PC-9 (cell line): ENCODE measurements around the gene OR2AP1.

Experiments used
- EZH2 ChIP-seq: fragments of 200-600 bp; sonication (generic); IDR thresholded peaks from 2 replicates; pipeline ENCODE4 v1.8.0; 2017; ENCODE audit warnings: antibody characterized with exemption, low read depth
- TF ChIP-seq, protein P1 (sequence below): fragments of 200-600 bp; sonication (generic); conservative IDR thresholded peaks from 2 replicates; pipeline ENCODE4 v1.6.1; 2017; ENCODE audit warnings: mixed run types, antibody characterized with exemption, mild to moderate bottlenecking, moderate library complexity

DNA sequence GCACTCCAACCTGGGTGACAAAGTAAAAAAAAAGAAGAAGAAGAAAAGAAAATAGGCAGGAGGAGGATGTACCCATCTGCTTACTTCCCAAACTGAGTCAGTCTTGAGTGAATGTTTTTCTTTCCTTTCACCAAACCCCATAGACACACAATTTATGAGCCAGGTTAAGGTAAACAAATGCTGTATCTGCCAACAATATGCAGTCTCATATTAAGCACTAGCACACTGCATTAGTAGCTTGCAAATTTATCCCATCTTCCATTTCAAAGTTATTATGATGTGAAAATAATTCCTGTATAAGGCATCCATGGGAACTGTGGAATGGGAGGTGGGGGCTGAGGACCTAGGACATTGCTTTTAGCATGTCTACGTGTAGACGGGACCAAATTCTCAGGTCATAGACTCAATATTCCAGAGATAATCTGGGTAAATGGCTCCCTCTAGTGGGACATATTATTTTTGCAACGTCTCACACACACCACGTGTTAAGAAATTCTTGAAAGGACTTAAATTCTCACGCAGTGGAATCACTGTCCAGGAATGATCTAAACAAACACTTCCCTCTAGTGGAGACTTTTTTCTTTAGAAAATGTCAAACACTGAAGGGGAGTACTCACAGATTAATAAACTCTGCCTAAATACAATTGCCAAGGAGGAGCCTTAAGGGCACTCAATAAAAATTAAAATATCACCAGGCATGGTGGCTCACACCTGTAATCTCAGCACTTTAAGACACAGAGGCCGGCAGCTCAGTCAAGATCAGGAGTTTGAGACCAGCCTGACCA, 47.3 kb downstream of the OR2AP1 start:
- TF ChIP-seq, protein P1, sequence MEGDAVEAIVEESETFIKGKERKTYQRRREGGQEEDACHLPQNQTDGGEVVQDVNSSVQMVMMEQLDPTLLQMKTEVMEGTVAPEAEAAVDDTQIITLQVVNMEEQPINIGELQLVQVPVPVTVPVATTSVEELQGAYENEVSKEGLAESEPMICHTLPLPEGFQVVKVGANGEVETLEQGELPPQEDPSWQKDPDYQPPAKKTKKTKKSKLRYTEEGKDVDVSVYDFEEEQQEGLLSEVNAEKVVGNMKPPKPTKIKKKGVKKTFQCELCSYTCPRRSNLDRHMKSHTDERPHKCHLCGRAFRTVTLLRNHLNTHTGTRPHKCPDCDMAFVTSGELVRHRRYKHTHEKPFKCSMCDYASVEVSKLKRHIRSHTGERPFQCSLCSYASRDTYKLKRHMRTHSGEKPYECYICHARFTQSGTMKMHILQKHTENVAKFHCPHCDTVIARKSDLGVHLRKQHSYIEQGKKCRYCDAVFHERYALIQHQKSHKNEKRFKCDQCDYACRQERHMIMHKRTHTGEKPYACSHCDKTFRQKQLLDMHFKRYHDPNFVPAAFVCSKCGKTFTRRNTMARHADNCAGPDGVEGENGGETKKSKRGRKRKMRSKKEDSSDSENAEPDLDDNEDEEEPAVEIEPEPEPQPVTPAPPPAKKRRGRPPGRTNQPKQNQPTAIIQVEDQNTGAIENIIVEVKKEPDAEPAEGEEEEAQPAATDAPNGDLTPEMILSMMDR = peak; percentile 92
- TF ChIP-seq EZH2 = no peak
